Measurements from ENCODE around the gene KIF18B. TPM values are rescaled to one million over a fixed set of nuclear protein-coding genes. Genes with fewer than 3 reads are reported as not detected.

KIF18B gene
- total RNA-seq, 8 experiments from 2014 or later: 0.20 to 17.8 (median 0.80) TPM

DNA sequence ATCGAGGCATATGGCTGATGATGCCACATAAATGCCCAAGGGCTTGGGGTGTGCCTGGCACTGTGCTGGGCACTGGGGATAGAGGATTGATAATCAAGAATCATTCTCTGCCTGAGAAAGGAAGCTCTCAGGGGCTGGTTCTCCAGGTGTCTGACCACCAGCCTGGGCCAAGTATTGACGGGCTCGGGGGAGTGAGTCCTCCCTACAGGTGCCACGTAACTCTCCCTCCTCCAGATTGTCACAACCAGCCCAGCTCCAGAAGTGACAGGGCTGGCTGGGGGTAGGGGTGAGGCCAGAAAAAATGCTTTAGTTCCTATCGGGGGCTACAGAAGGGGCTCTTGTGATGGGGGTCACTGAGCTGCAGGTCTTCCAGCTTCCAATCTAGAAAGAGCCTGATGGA lies 31.2 kb upstream of the KIF18B start:
- H3K4me3 ChIP-seq: no peak overlapping the region
- no peak for ATAC-seq (replicated peaks in 6 of 8)
- in situ Hi-C loops (cut with MboI; ENCODE audit: low pct_unique_long_range_greater_than_20kb in 2 of 9, low sequenced_read_pairs in 9 of 9, unreplicated experiment in 9 of 9): no loop called here
- no peak overlapping the region for H3K27ac ChIP-seq
- peaks cover 64 to 65% of the 10 kb centered on the region in 2 donors for H3K4me1 ChIP-seq (replicated peaks in 1 of 2)
- 25 to 100% (median 78%) methylated on average over 1 to 4 of the region's 5 CpGs; no CpG with 5 or more reads in 4 of the 10 experiments for WGBS, 10 experiments

- no peak for ATAC-seq (replicated peaks in 6 of 8)
- peaks cover 64 to 65% of the 10 kb centered on the region in 2 donors for H3K4me1 ChIP-seq (replicated peaks in 1 of 2)
- H3K27ac ChIP-seq: peak overlapping the region in 1 of 2 donors; percentile 16
- WGBS, 10 experiments: 0 to 87% (median 40%) methylated on average over 1 to 4 of the region's 7 CpGs; no CpG with 5 or more reads in 3 of the 10 experiments
- no peak overlapping the region for H3K4me3 ChIP-seq
- in situ Hi-C loops (cut with MboI; ENCODE audit: low pct_unique_long_range_greater_than_20kb in 2 of 9, low sequenced_read_pairs in 9 of 9, unreplicated experiment in 9 of 9): no loop called here
Measured at GRCh38 chr17:44977814-44978550, 30.4 kb upstream of the KIF18B start.

DNA sequence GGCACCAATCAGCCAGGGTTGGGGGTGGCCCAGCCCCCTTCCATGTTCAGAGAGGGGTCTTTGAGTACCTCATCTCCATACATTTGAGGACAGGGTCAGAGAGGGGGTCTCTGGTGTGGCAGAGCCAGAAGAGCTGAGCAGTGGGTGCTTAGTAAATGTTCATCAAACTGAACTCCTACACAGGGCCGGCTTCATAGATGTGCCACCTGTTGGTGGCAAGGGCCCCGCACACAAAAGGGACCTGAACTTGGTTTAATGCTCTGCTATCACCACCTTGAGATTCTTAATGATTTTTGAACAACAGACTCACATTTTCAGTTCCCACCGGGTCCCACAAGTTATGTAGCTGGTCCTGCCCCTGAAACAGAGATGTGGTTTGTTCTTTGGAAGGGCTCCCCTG lies 29.5 kb upstream of the KIF18B start:
- H3K4me1 ChIP-seq (replicated peaks in 1 of 2): peaks cover 62 to 64% of the 10 kb centered on the region in 2 donors
- no peak overlapping the region for H3K27ac ChIP-seq
- in situ Hi-C loops (cut with MboI; ENCODE audit: low pct_unique_long_range_greater_than_20kb in 2 of 9, low sequenced_read_pairs in 9 of 9, unreplicated experiment in 9 of 9): no loop called here
- 67 to 86% (median 69%) methylated on average over 1 to 3 of the region's 3 CpGs; no CpG with 5 or more reads in 5 of the 10 experiments for WGBS, 10 experiments
- no peak overlapping the region for H3K4me3 ChIP-seq
- ATAC-seq (replicated peaks in 6 of 8): no peak

- Histone ChIP-seq H3K27ac (peak overlapping the region; percentile 44 to 60), H3K4me1 (replicated peaks in 1 of 2) (peaks cover 53 to 55% of the 10 kb centered on the region in 2 donors), H3K4me3 (no peak overlapping the region)
- peak in 5 of 8 experiments; percentile 50 to 74 (median 68) for ATAC-seq (replicated peaks in 6 of 8)
- in situ Hi-C loops (cut with MboI; ENCODE audit: low pct_unique_long_range_greater_than_20kb in 2 of 9, low sequenced_read_pairs in 9 of 9, unreplicated experiment in 9 of 9): no loop called here
- WGBS, 10 experiments: 8 to 22% (median 20%) methylated on average over 1 to 4 of the region's 13 CpGs; no CpG with 5 or more reads in 7 of the 10 experiments
Measured at GRCh38 chr17:44976206-44976605, 28.6 kb upstream of the KIF18B start.

GRCh38 chr17:44972953-44973352 lies 25.4 kb upstream of the KIF18B start:
- Histone ChIP-seq H3K4me3 (no peak overlapping the region), H3K4me1 (replicated peaks in 1 of 2) (peaks cover 32 to 34% of the 10 kb centered on the region in 2 donors), H3K27ac (no peak overlapping the region)
- WGBS, 10 experiments: 56 to 100% (median 80%) methylated on average over 1 to 3 of the region's 6 CpGs
- no peak for ATAC-seq (replicated peaks in 6 of 8)
- in situ Hi-C loops (cut with MboI; ENCODE audit: low pct_unique_long_range_greater_than_20kb in 2 of 9, low sequenced_read_pairs in 9 of 9, unreplicated experiment in 9 of 9): no loop called here

- no peak for ATAC-seq (replicated peaks in 6 of 8)
- 32 to 83% (median 61%) methylated on average over 1 to 5 of the region's 8 CpGs; no CpG with 5 or more reads in 2 of the 10 experiments for WGBS, 10 experiments
Measured at GRCh38 chr17:44971776-44972483, 24.4 kb upstream of the KIF18B start.

DNA sequence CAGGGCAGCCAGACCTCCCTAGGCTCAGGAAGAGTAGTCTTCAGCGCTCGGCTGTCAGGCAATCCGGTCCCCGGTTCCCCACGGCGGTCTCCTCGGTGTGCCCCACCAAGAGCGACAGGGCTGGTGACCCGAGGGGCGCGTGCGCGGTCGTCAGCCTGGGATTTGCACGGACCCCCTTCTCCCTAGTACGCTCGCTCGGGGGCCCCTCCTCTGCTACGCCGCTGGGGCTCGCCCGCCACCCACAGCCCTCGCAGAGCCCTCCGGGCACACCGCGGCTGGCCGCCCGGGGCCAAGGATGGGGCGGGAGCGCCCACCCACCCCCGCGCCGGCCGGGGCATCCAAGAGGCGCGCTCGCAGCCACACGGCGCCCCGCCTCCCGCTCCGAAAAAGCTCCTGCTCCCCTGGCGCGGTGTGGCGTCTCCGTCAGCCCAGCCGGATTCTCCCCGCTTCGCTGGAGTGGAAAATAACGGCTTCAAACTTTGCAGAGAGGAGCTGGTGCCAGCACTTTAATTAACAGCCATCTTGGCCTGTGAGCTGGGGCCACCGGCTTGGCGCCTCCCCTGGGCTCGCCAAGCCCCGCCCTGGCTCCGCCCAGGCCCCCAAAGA lies 22.7 kb upstream of the KIF18B start:
- ATAC-seq (replicated peaks in 6 of 8): peak in 6 of 8 experiments; percentile 3 to 17 (median 10)
- Histone ChIP-seq H3K4me1 (replicated peaks in 1 of 2) (peaks cover 27 to 30% of the 10 kb centered on the region in 2 donors), H3K27ac (no peak overlapping the region), H3K4me3 (peak overlapping the region; percentile 15 to 27 (median 24))
- in situ Hi-C loops (cut with MboI; ENCODE audit: low pct_unique_long_range_greater_than_20kb in 2 of 9, low sequenced_read_pairs in 9 of 9, unreplicated experiment in 9 of 9): no loop called here
- WGBS, 10 experiments: 0% methylated on average over 1 to 5 of the region's 55 CpGs; no CpG with 5 or more reads in 8 of the 10 experiments

More at GRCh38 chr17:44971776-44972483, 24.4 kb upstream of the KIF18B start:
- in situ Hi-C loops (cut with MboI; ENCODE audit: low pct_unique_long_range_greater_than_20kb in 2 of 9, low sequenced_read_pairs in 9 of 9, unreplicated experiment in 9 of 9): no loop called here
- Histone ChIP-seq H3K4me3 (no peak overlapping the region), H3K27ac (no peak overlapping the region), H3K4me1 (replicated peaks in 1 of 2) (peaks cover 30 to 32% of the 10 kb centered on the region in 2 donors)

DNA sequence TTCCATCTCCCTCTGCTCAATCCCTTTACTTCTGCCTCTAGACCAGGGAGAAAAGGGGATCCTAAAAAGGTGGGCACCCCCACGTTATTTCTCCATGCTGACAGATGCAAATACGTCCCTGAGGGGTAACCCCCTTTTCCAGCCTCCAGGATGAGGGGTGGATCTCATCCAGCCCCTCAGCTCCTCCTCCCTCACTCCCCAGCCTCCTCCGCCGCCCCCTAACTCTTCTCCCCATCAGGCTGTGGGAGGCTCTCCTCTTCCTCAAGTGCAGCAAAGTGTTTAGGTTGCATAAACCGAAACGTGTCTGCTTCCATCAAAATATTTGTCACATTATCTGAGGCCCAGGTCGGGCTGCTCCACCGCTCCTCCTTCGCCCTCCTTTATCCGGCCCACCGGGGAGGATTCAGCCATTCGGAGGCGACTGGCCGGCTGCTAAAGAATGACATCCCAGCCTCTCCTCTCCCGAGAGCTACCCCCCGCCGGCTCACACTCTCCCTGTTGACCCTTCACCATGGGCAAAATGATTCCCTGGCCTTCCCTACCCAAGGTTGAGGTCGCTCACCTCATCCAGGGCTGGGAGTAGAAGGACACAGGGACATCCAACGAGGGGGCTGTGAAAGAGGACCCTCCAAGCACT lies 21.7 kb upstream of the KIF18B start:
- no peak for ATAC-seq (replicated peaks in 6 of 8)
- 10 to 100% (median 33%) methylated on average over 1 to 8 of the region's 19 CpGs; no CpG with 5 or more reads in 4 of the 10 experiments for WGBS, 10 experiments
- H3K27ac ChIP-seq: no peak overlapping the region
- peaks cover 27 to 30% of the 10 kb centered on the region in 2 donors for H3K4me1 ChIP-seq (replicated peaks in 1 of 2)
- H3K4me3 ChIP-seq: peak overlapping the region in 2 of 5 donors; percentile 36 to 37
- in situ Hi-C loops (cut with MboI; ENCODE audit: low pct_unique_long_range_greater_than_20kb in 2 of 9, low sequenced_read_pairs in 9 of 9, unreplicated experiment in 9 of 9): no loop called here

- Histone ChIP-seq H3K4me1 (replicated peaks in 1 of 2) (peaks cover 27 to 30% of the 10 kb centered on the region in 2 donors), H3K4me3 (peak within 1 kb of the TSS; percentile 18 to 37 (median 23)), H3K27ac (no peak within 1 kb of the TSS)
- ATAC-seq (replicated peaks in 6 of 8): peak; percentile 89 to 99 (median 92)
- in situ Hi-C loops (cut with MboI; ENCODE audit: low pct_unique_long_range_greater_than_20kb in 2 of 9, low sequenced_read_pairs in 9 of 9, unreplicated experiment in 9 of 9): no loop called here
- whole genome bisulfite sequencing, 10 experiments: 5% methylated on average over 4 of the region's 81 CpGs; no CpG with 5 or more reads in 9 of the 10 experiments
Measured at GRCh38 chr17:44968225-44969143, 20.9 kb upstream of the KIF18B start, which contains the start of gene C1QL1. Gene C1QL1, minus strand, starts transcription at chr17:44968303. Its CDS starts 255 bp downstream, at chr17:44968048.

- Histone ChIP-seq H3K4me1 (replicated peaks in 1 of 2) (peaks cover 27 to 30% of the 10 kb centered on the region in 2 donors), H3K27ac (no peak overlapping the region), H3K4me3 (peak overlapping the region; percentile 17 to 36 (median 19))
- in situ Hi-C loops (cut with MboI; ENCODE audit: low pct_unique_long_range_greater_than_20kb in 2 of 9, low sequenced_read_pairs in 9 of 9, unreplicated experiment in 9 of 9): no loop called here
- WGBS, 10 experiments: 0% methylated on average over 1 of the region's 47 CpGs; no CpG with 5 or more reads in 9 of the 10 experiments
- peak in 1 of 8 experiments; percentile 28 for ATAC-seq (replicated peaks in 6 of 8)
Measured at GRCh38 chr17:44967907-44968224, 20.3 kb upstream of the KIF18B start.

DNA sequence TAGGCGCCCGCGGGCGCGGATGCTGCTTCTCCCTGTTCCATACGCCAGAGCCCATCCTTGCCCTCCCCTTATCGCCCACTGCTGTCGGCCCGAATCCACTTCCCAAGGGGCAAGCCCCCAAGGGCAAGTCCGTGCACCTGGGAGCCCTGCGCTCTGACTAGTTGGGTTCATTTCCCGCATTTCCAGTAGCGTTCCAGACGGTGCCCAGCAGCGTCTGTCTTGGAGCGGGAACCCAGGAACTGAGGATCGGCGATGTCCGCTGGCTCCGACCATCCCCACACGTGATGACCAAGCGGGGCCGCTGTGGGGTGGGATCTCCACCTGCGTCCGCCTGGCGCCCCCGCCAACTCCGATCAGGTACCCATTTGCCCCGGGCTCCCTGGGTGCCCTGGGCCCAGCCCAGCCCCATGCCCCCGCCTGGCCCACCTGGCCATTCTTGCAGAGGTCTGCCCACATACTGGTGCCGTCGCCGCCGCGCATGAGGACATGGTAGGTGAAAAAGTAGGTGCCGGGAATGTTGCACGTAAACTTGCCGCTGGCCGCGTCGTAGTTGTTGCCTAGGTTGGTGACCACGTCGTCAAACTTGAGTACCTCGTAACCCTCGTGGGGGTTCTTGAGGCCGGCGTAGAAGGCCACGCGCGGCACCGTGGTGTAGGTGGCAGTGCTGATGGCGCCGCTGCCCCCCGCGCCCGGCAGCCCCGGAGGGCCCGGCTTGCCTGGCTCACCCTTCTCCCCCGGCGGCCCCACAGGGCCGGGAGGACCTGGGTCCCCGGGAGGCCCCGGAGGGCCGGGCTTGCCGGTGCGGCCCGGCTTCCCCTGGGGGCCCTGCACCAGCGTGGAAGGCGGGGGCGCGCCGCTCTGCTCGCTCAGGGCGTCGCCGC lies 19.7 kb upstream of the KIF18B start:
- Histone ChIP-seq H3K27ac (no peak overlapping the region), H3K4me1 (replicated peaks in 1 of 2) (peaks cover 27 to 30% of the 10 kb centered on the region in 2 donors), H3K4me3 (peak overlapping the region; percentile 17 to 36 (median 19))
- ATAC-seq (replicated peaks in 6 of 8): no peak
- 0 to 12% (median 5%) methylated on average over 1 to 5 of the region's 76 CpGs; no CpG with 5 or more reads in 6 of the 10 experiments for WGBS, 10 experiments
- in situ Hi-C loops (cut with MboI; ENCODE audit: low pct_unique_long_range_greater_than_20kb in 2 of 9, low sequenced_read_pairs in 9 of 9, unreplicated experiment in 9 of 9): no loop called here
